Neural progenitor cell (in vitro differentiated cells): ENCODE measurements around the gene ENDOU. TPM values are rescaled to one million over a fixed set of nuclear protein-coding genes. Genes with fewer than 3 reads are reported as not detected.

ENCODE experiments used
- DNase-seq: peaks from one replicate; pipeline ENCODE4 v3.0.0-alpha.2; 2016; ENCODE audit warnings: low spot score
- H2AFZ ChIP-seq: fragments of 200-600 bp; sonication (generic); replicated peaks from 2 replicates; pipeline ENCODE4 v1.6.1; 2016; ENCODE audit warnings: antibody characterized with exemption
- H3F3A ChIP-seq: fragments of 200-600 bp; sonication (generic); 2 replicates; pipeline ENCODE4 v1.6.1; 2016; ENCODE audit warnings: antibody characterized with exemption, low read depth
- H3K27ac ChIP-seq: fragments of 200-600 bp; sonication (generic); 2 replicates; pipeline ENCODE4 v1.5.1; 2016; ENCODE audit warnings: mild to moderate bottlenecking
- H3K27me3 ChIP-seq: fragments of 200-600 bp; sonication (generic); 2 replicates; pipeline ENCODE4 v1.6.1; 2016; ENCODE audit warnings: mild to moderate bottlenecking, moderate library complexity
- H3K36me3 ChIP-seq: fragments of 200-600 bp; sonication (generic); 2 replicates; pipeline ENCODE4 v1.5.1; 2016
- H3K4me1 ChIP-seq: fragments of 200-600 bp; sonication (generic); 2 replicates; pipeline ENCODE4 v1.6.1; 2016; ENCODE audit warnings: mixed run types
- H3K4me2 ChIP-seq: fragments of 200-600 bp; sonication (generic); 2 replicates; pipeline ENCODE4 v1.6.1; 2016
- H3K4me3 ChIP-seq: fragments of 200-600 bp; sonication (generic); 2 replicates; pipeline ENCODE4 v1.5.1; 2016
- H3K79me2 ChIP-seq: fragments of 200-600 bp; sonication (generic); 2 replicates; pipeline ENCODE4 v1.6.1; 2016; ENCODE audit warnings: low read depth
- H3K9ac ChIP-seq: fragments of 200-600 bp; sonication (generic); 2 replicates; pipeline ENCODE4 v1.6.1; 2016
- H3K9me3 ChIP-seq: fragments of 200-600 bp; sonication (generic); 2 replicates; pipeline ENCODE4 v1.5.1; 2016; ENCODE audit warnings: low read depth
- H4K20me1 ChIP-seq: fragments of 200-600 bp; sonication (generic); 2 replicates; pipeline ENCODE4 v1.6.1; 2016; ENCODE audit warnings: low read depth
- H3K27ac Mint-ChIP-seq: 3 replicates; pipeline ENCODE4 v1.8.0; 2021; ENCODE audit warnings: mixed read lengths
- H3K27me3 Mint-ChIP-seq: 2 replicates; pipeline ENCODE4 v1.8.0; 2022; ENCODE audit warnings: low read depth, mild to moderate bottlenecking, inconsistent platforms, moderate library complexity, mixed read lengths; ENCODE audit not compliant: insufficient read depth
- H3K36me3 Mint-ChIP-seq: 3 replicates; pipeline ENCODE4 v1.8.0; 2021; ENCODE audit warnings: mixed read lengths
- H3K4me1 Mint-ChIP-seq: 3 replicates; pipeline ENCODE4 v1.8.0; 2021; ENCODE audit warnings: mixed read lengths
- H3K4me3 Mint-ChIP-seq: 3 replicates; pipeline ENCODE4 v1.8.0; 2021; ENCODE audit warnings: mild to moderate bottlenecking, moderate library complexity, mixed read lengths
- H3K9me3 Mint-ChIP-seq: 3 replicates; pipeline ENCODE4 v1.8.0; 2020; ENCODE audit warnings: mixed read lengths
- EZH2 ChIP-seq: fragments of 200-600 bp; sonication (generic); IDR thresholded peaks from 2 replicates; pipeline ENCODE4 v1.6.1; 2017; ENCODE audit warnings: antibody characterized with exemption, mild to moderate bottlenecking, moderate library complexity
- EZH2phosphoT487 ChIP-seq: fragments of 200-600 bp; sonication (generic); IDR thresholded peaks from 2 replicates; pipeline ENCODE4 v1.6.1; 2017; ENCODE audit warnings: antibody characterized with exemption
- total RNA-seq: library from RNA; depleted of rRNA; stranded (reverse); fragments of >200 nt; gene quantifications from 2 replicates; pipeline ENCODE4 v1.2.3, GENCODE V29; 2015; ENCODE audit warnings: low replicate concordance
- TF ChIP-seq, protein P1 (sequence below): fragments of 200-600 bp; sonication (generic); IDR thresholded peaks from 2 replicates; pipeline ENCODE4 v1.5.1; 2017; ENCODE audit warnings: antibody characterized with exemption, mild to moderate bottlenecking

Gene ENDOU
- total RNA-seq, 1 donor from 2014 or later = not detected

DNA sequence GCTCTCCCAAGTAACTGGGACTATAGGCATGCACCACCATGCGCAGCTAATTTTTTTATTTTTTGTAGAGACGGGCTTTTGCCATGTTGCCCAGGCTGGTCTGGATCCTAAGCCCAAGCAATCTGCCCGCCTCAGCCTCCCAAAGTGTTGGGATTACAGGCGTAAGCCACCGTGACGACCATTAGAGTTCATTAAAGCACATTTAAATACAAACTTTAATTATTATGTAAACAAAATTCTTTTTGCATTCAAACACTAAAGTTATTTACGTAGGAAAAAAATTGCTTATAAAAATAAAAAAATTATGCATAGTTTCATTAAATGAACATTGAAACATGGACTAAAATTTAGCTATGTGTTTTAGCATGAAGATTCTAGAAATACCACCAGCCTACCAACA is 26.7 kb downstream of the ENDOU start:
- H3K4me3 ChIP-seq = no peak overlapping the region
- no peaks in the 10 kb centered on the region for H3K9me3 ChIP-seq
- peaks cover 12% of the 10 kb centered on the region for H4K20me1 ChIP-seq
- TF ChIP-seq EZH2 (no peak), EZH2phosphoT487 (no peak)
- TF ChIP-seq, protein P1, sequence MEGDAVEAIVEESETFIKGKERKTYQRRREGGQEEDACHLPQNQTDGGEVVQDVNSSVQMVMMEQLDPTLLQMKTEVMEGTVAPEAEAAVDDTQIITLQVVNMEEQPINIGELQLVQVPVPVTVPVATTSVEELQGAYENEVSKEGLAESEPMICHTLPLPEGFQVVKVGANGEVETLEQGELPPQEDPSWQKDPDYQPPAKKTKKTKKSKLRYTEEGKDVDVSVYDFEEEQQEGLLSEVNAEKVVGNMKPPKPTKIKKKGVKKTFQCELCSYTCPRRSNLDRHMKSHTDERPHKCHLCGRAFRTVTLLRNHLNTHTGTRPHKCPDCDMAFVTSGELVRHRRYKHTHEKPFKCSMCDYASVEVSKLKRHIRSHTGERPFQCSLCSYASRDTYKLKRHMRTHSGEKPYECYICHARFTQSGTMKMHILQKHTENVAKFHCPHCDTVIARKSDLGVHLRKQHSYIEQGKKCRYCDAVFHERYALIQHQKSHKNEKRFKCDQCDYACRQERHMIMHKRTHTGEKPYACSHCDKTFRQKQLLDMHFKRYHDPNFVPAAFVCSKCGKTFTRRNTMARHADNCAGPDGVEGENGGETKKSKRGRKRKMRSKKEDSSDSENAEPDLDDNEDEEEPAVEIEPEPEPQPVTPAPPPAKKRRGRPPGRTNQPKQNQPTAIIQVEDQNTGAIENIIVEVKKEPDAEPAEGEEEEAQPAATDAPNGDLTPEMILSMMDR = no peak
- no peaks in the 10 kb centered on the region for H3K27me3 ChIP-seq
- peaks cover 30% of the 10 kb centered on the region for H3K79me2 ChIP-seq
- Mint-ChIP-seq H3K27me3 (no peaks in the 10 kb centered on the region), H3K4me3 (no peak overlapping the region), H3K9me3 (no peaks in the 10 kb centered on the region), H3K36me3 (peaks cover 32% of the 10 kb centered on the region), H3K4me1 (peaks cover 4% of the 10 kb centered on the region), H3K27ac (no peak overlapping the region)
- no peaks in the 10 kb centered on the region for H3F3A ChIP-seq
- no peaks in the 10 kb centered on the region for H3K4me1 ChIP-seq
- no peak for DNase-seq
- no peak overlapping the region for H3K27ac ChIP-seq
- no peak overlapping the region for H3K9ac ChIP-seq
- peaks cover 17% of the 10 kb centered on the region for H3K36me3 ChIP-seq
- H3K4me2 ChIP-seq = no peak overlapping the region
- H2AFZ ChIP-seq = no peak overlapping the region

DNA sequence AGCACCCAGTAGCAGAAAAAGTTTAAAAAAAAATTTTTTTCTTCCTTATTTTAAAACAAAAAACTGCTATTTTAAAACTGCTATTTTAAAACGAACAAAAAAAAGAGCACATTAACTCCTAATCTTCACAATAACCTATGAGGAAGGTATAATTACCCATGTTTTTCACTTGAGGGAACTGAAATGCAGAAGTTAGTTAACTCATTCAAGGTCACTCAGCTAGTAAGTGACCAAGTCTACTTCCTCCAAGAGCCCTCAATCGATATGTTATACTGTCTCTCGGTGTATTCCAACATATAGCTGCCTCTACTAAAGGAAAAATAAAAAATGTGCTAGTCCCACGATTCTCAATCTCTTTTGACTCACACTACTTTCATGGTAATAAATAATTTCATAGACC is 27.2 kb downstream of the ENDOU start:
- H3K4me1 ChIP-seq = no peaks in the 10 kb centered on the region
- H3K79me2 ChIP-seq = peaks cover 24% of the 10 kb centered on the region
- peaks cover 37% of the 10 kb centered on the region for H3K36me3 Mint-ChIP-seq
- H3K4me3 Mint-ChIP-seq = no peak overlapping the region
- H3K9ac ChIP-seq = no peak overlapping the region
- no peak overlapping the region for H3K4me3 ChIP-seq
- no peak for DNase-seq
- H4K20me1 ChIP-seq = peaks cover 12% of the 10 kb centered on the region
- H3K36me3 ChIP-seq = peaks cover 19% of the 10 kb centered on the region
- H3K4me1 Mint-ChIP-seq = no peaks in the 10 kb centered on the region
- H3K4me2 ChIP-seq = no peak overlapping the region
- H3K27ac ChIP-seq = no peak overlapping the region
- no peaks in the 10 kb centered on the region for H3K27me3 Mint-ChIP-seq
- TF ChIP-seq EZH2phosphoT487 = no peak
- TF ChIP-seq, protein P1 = no peak
- TF ChIP-seq EZH2 = no peak
- H2AFZ ChIP-seq = no peak overlapping the region
- no peaks in the 10 kb centered on the region for H3F3A ChIP-seq
- H3K27ac Mint-ChIP-seq = no peak overlapping the region
- no peaks in the 10 kb centered on the region for H3K27me3 ChIP-seq
- peaks cover 1% of the 10 kb centered on the region for H3K9me3 Mint-ChIP-seq
- no peaks in the 10 kb centered on the region for H3K9me3 ChIP-seq

DNA sequence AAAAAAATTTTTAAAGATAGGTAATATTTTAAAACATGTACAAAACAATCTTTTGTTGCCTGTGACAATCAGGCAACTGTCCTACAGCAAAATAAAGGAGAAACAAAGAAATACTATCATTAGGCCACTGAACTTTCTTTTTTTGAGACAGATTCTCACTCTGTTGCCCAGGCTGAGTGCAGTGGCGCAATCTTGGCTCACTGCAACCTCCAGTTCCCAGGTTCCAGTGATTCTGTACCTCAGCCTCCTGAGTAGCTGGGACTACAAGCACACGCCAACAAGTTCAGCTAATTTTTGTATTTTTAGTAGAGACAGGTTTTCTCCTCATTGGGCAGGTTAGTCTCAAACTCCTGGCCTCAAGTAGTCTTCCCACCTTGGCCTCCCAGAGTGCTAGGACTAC is 36.1 kb downstream of the ENDOU start:
- TF ChIP-seq, protein P1 = no peak
- TF ChIP-seq EZH2 (no peak), EZH2phosphoT487 (no peak)
- Histone ChIP-seq H3K36me3 (peaks cover 18% of the 10 kb centered on the region), H3K79me2 (no peaks in the 10 kb centered on the region), H3K9ac (no peak overlapping the region), H2AFZ (no peak overlapping the region), H3K4me1 (no peaks in the 10 kb centered on the region), H3K27me3 (no peaks in the 10 kb centered on the region), H3K27ac (peak overlapping the region; percentile 22), H3K9me3 (no peaks in the 10 kb centered on the region), H3K4me2 (no peak overlapping the region), H3F3A (peaks cover 6% of the 10 kb centered on the region), H3K4me3 (no peak overlapping the region), H4K20me1 (no peaks in the 10 kb centered on the region)
- Mint-ChIP-seq H3K4me3 (no peak overlapping the region), H3K27me3 (no peaks in the 10 kb centered on the region), H3K9me3 (peaks cover 7% of the 10 kb centered on the region), H3K4me1 (no peaks in the 10 kb centered on the region), H3K27ac (no peak overlapping the region), H3K36me3 (peaks cover 35% of the 10 kb centered on the region)
- no peak for DNase-seq
